ENCODE measurements around the gene RAB15.

- TF ChIP-seq CTCF (IDR thresholded peaks at IDR 0.05; ENCODE audit: borderline replicate concordance, extremely low read depth, low read length, poor library complexity, severe bottlenecking) (no peak), EZH2 (IDR thresholded peaks at IDR 0.05; ENCODE audit: borderline replicate concordance, low read depth, low read length, severe bottlenecking) (no peak)
Observed at GRCh38 chr14:64970041-64970440, 2.1 kb downstream of the RAB15 start.

Measured in DND-41 (cell line).